H7 (cell line): ENCODE results near the gene PDLIM3. TPM values are rescaled to one million over a fixed set of nuclear protein-coding genes. Genes with fewer than 3 reads are reported as not detected.
"Not testable (repeated sequence)": the region's sequence is repeated elsewhere in the genome, so short reads cannot be mapped to it uniquely, and the experiment has no call there.

Source experiments
- DNase-seq: peaks from one replicate; pipeline ENCODE4 v3.0.0; 2012
- H3K27me3 ChIP-seq: 2 replicates; pipeline ENCODE4 v1.6.0; 2011; ENCODE audit warnings: mild to moderate bottlenecking, low read length; ENCODE audit not compliant: control insufficient read depth, insufficient read depth
- H3K36me3 ChIP-seq: replicated peaks from 2 replicates; pipeline ENCODE4 v1.5.1; 2011; ENCODE audit warnings: low read length; ENCODE audit not compliant: control insufficient read depth, insufficient read depth
- H3K4me3 ChIP-seq: 2 replicates; pipeline ENCODE4 v1.5.1; 2011; ENCODE audit warnings: low read depth, mild to moderate bottlenecking, control low read depth, low read length, moderate library complexity; ENCODE audit not compliant: insufficient read depth
- total RNA-seq: library from RNA; depleted of rRNA; stranded (reverse); fragments of >200 nt; shearing (Covaris generic); gene quantifications from 2 replicates; pipeline ENCODE4 v1.2.3, GENCODE V29; 2014

PDLIM3 gene
- total RNA-seq, 1 experiment from 2014 or later, result 7.0 TPM

GRCh38 chr4:185565696-185566095, 30.4 kb upstream of the PDLIM3 start:
- no peak overlapping the region for H3K4me3 ChIP-seq
- DNase-seq, result no peak
- H3K36me3 ChIP-seq, result no peaks in the 10 kb centered on the region
- no peaks in the 10 kb centered on the region for H3K27me3 ChIP-seq

GRCh38 chr4:185564349-185564748, 29.0 kb upstream of the PDLIM3 start:
- Histone ChIP-seq H3K4me3 (no peak overlapping the region), H3K36me3 (no peaks in the 10 kb centered on the region), H3K27me3 (no peaks in the 10 kb centered on the region)
- no peak for DNase-seq

GRCh38 chr4:185562531-185562930, 27.2 kb upstream of the PDLIM3 start:
- no peaks in the 10 kb centered on the region for H3K36me3 ChIP-seq
- no peak overlapping the region for H3K4me3 ChIP-seq
- no peaks in the 10 kb centered on the region for H3K27me3 ChIP-seq
- DNase-seq, result no peak

- no peak for DNase-seq
- H3K36me3 ChIP-seq, result no peaks in the 10 kb centered on the region
- no peak overlapping the region for H3K4me3 ChIP-seq
- H3K27me3 ChIP-seq, result no peaks in the 10 kb centered on the region
Measured at GRCh38 chr4:185560316-185560715, 25.0 kb upstream of the PDLIM3 start.

- Histone ChIP-seq H3K27me3 (no peaks in the 10 kb centered on the region), H3K4me3 (no peak overlapping the region), H3K36me3 (no peaks in the 10 kb centered on the region)
- DNase-seq, result no peak
Measured at GRCh38 chr4:185559915-185560281, 24.6 kb upstream of the PDLIM3 start.

- H3K27me3 ChIP-seq, H3K36me3 ChIP-seq, H3K4me3 ChIP-seq, DNase-seq: not testable (repeated sequence)
Measured at GRCh38 chr4:185559251-185559914, 24.1 kb upstream of the PDLIM3 start.

GRCh38 chr4:185554365-185555126, 19.2 kb upstream of the PDLIM3 start:
- Histone ChIP-seq H3K27me3 (no peaks in the 10 kb centered on the region), H3K4me3 (no peak overlapping the region), H3K36me3 (no peaks in the 10 kb centered on the region)
- DNase-seq, result no peak

- H3K27me3 ChIP-seq, result no peaks in the 10 kb centered on the region
- no peak for DNase-seq
- no peak overlapping the region for H3K4me3 ChIP-seq
- H3K36me3 ChIP-seq, result no peaks in the 10 kb centered on the region
Measured at GRCh38 chr4:185552254-185552653, 16.9 kb upstream of the PDLIM3 start.

GRCh38 chr4:185550933-185551332, 15.6 kb upstream of the PDLIM3 start:
- Histone ChIP-seq H3K36me3 (no peaks in the 10 kb centered on the region), H3K27me3 (no peaks in the 10 kb centered on the region), H3K4me3 (no peak overlapping the region)
- DNase-seq, result no peak

GRCh38 chr4:185549095-185549639, 13.9 kb upstream of the PDLIM3 start:
- no peak for DNase-seq
- Histone ChIP-seq H3K36me3 (no peaks in the 10 kb centered on the region), H3K4me3 (no peak overlapping the region), H3K27me3 (no peaks in the 10 kb centered on the region)

- no peaks in the 10 kb centered on the region for H3K36me3 ChIP-seq
- H3K4me3 ChIP-seq, result no peak overlapping the region
- no peak for DNase-seq
- H3K27me3 ChIP-seq, result no peaks in the 10 kb centered on the region
Measured at GRCh38 chr4:185548587-185548986, 13.3 kb upstream of the PDLIM3 start.

- DNase-seq, result no peak
- Histone ChIP-seq H3K36me3 (no peaks in the 10 kb centered on the region), H3K27me3 (0 out of 2 replicates have a peak, but pooled peaks cover 1% of the 10 kb centered on the region), H3K4me3 (no peak overlapping the region)
Measured at GRCh38 chr4:185546335-185546734, 11.0 kb upstream of the PDLIM3 start.

- Histone ChIP-seq H3K36me3 (no peaks in the 10 kb centered on the region), H3K27me3 (0 out of 2 replicates have a peak, but pooled peaks cover 1% of the 10 kb centered on the region), H3K4me3 (no peak overlapping the region)
- no peak for DNase-seq
Measured at GRCh38 chr4:185542626-185543315, 7.5 kb upstream of the PDLIM3 start.

- no peak for DNase-seq
- Histone ChIP-seq H3K27me3 (peaks cover 4% of the 10 kb centered on the region), H3K4me3 (no peak overlapping the region), H3K36me3 (no peaks in the 10 kb centered on the region)
Measured at GRCh38 chr4:185541251-185541727, 6.0 kb upstream of the PDLIM3 start.
